Muscle layer of duodenum (tissue), 2 donors: ENCODE results near the gene GRB14.
A peak's percentile ranks its signal among the peaks of the same experiment; 100 is the strongest.

ENCODE experiments used
- H3K27ac ChIP-seq: one replicate; pipeline ENCODE4 v1.7.0; 2013; ENCODE audit warnings: mild to moderate bottlenecking, low read length
- H3K27me3 ChIP-seq: one replicate; pipeline ENCODE4 v1.7.0; 2013; ENCODE audit warnings: low read depth, mild to moderate bottlenecking, control low read depth, low read length
- H3K36me3 ChIP-seq, 2 donors: one replicate each; pipeline ENCODE4 v1.7.0; 2013; ENCODE audit warnings: low read length in 2 of 2, control low read depth in 1 of 2, mild to moderate bottlenecking in 1 of 2; ENCODE audit not compliant: insufficient read depth in 2 of 2, control insufficient read depth in 1 of 2
- H3K4me1 ChIP-seq, 2 donors: one replicate each; pipeline ENCODE4 v1.7.0; 2013; ENCODE audit warnings: low read length in 2 of 2, mild to moderate bottlenecking in 2 of 2, control low read depth in 1 of 2, moderate library complexity in 1 of 2; ENCODE audit not compliant: insufficient read depth in 2 of 2, control insufficient read depth in 1 of 2
- H3K4me3 ChIP-seq, 2 donors: one replicate each; pipeline ENCODE4 v1.7.0; 2013; ENCODE audit warnings: low read length in 2 of 2, low read depth in 1 of 2, mild to moderate bottlenecking in 1 of 2
- H3K9me3 ChIP-seq, 2 donors: one replicate each; pipeline ENCODE4 v1.7.0; 2013; ENCODE audit warnings: low read length in 2 of 2, control low read depth in 1 of 2, mild to moderate bottlenecking in 1 of 2; ENCODE audit not compliant: control insufficient read depth in 1 of 2
- donor health status: healthy.

Gene GRB14

GRCh38 chr2:164609790-164610189, 11.5 kb downstream of the GRB14 start:
- Histone ChIP-seq H3K4me1 (no peaks in the 10 kb centered on the region), H3K9me3 (no peaks in the 10 kb centered on the region), H3K36me3 (no peaks in the 10 kb centered on the region), H3K4me3 (no peak overlapping the region), H3K27ac (no peak overlapping the region), H3K27me3 (no peaks in the 10 kb centered on the region)

GRCh38 chr2:164606557-164606956, 14.7 kb downstream of the GRB14 start:
- Histone ChIP-seq H3K27me3 (no peaks in the 10 kb centered on the region), H3K4me3 (no peak overlapping the region), H3K36me3 (no peaks in the 10 kb centered on the region), H3K9me3 (no peaks in the 10 kb centered on the region), H3K27ac (peak overlapping the region; percentile 16), H3K4me1 (no peaks in the 10 kb centered on the region)

GRCh38 chr2:164605295-164605694, 16.0 kb downstream of the GRB14 start:
- Histone ChIP-seq H3K9me3 (no peaks in the 10 kb centered on the region), H3K4me3 (no peak overlapping the region), H3K27ac (peak overlapping the region; percentile 12), H3K4me1 (no peaks in the 10 kb centered on the region), H3K27me3 (no peaks in the 10 kb centered on the region), H3K36me3 (no peaks in the 10 kb centered on the region)

GRCh38 chr2:164600763-164601162, 20.5 kb downstream of the GRB14 start:
- Histone ChIP-seq H3K4me1 (no peaks in the 10 kb centered on the region), H3K36me3 (no peaks in the 10 kb centered on the region), H3K4me3 (no peak overlapping the region), H3K9me3 (no peaks in the 10 kb centered on the region), H3K27me3 (no peaks in the 10 kb centered on the region), H3K27ac (no peak overlapping the region)

- Histone ChIP-seq H3K4me3 (no peak overlapping the region), H3K9me3 (no peaks in the 10 kb centered on the region), H3K27ac (no peak overlapping the region), H3K36me3 (no peaks in the 10 kb centered on the region), H3K4me1 (no peaks in the 10 kb centered on the region), H3K27me3 (no peaks in the 10 kb centered on the region)
Observed at GRCh38 chr2:164599954-164600589, 21.2 kb downstream of the GRB14 start.

- H3K27ac ChIP-seq: no peak overlapping the region
- H3K36me3 ChIP-seq: no peaks in the 10 kb centered on the region
- no peaks in the 10 kb centered on the region for H3K27me3 ChIP-seq
- no peaks in the 10 kb centered on the region for H3K4me1 ChIP-seq
- no peak overlapping the region for H3K4me3 ChIP-seq
- no peaks in the 10 kb centered on the region for H3K9me3 ChIP-seq
Observed at GRCh38 chr2:164597983-164598382, 23.3 kb downstream of the GRB14 start.

- no peaks in the 10 kb centered on the region for H3K9me3 ChIP-seq
- H3K36me3 ChIP-seq: no peaks in the 10 kb centered on the region
- no peak overlapping the region for H3K4me3 ChIP-seq
- no peaks in the 10 kb centered on the region for H3K4me1 ChIP-seq
- no peak overlapping the region for H3K27ac ChIP-seq
- no peaks in the 10 kb centered on the region for H3K27me3 ChIP-seq
Observed at GRCh38 chr2:164595031-164595430, 26.3 kb downstream of the GRB14 start.

GRCh38 chr2:164593959-164594358, 27.3 kb downstream of the GRB14 start:
- H3K36me3 ChIP-seq: no peaks in the 10 kb centered on the region
- H3K4me3 ChIP-seq: no peak overlapping the region
- no peaks in the 10 kb centered on the region for H3K27me3 ChIP-seq

GRCh38 chr2:164593541-164593940, 27.7 kb downstream of the GRB14 start:
- Histone ChIP-seq H3K27me3 (no peaks in the 10 kb centered on the region), H3K9me3 (no peaks in the 10 kb centered on the region), H3K27ac (no peak overlapping the region), H3K4me3 (no peak overlapping the region), H3K36me3 (no peaks in the 10 kb centered on the region), H3K4me1 (no peaks in the 10 kb centered on the region)

More at GRCh38 chr2:164593959-164594358, 27.3 kb downstream of the GRB14 start:
- Histone ChIP-seq H3K4me1 (no peaks in the 10 kb centered on the region), H3K9me3 (no peaks in the 10 kb centered on the region), H3K27ac (no peak overlapping the region)

- Histone ChIP-seq H3K27me3 (no peaks in the 10 kb centered on the region), H3K9me3 (no peaks in the 10 kb centered on the region), H3K4me1 (no peaks in the 10 kb centered on the region), H3K36me3 (no peaks in the 10 kb centered on the region), H3K4me3 (no peak overlapping the region), H3K27ac (no peak overlapping the region)
Observed at GRCh38 chr2:164589522-164589921, 31.8 kb downstream of the GRB14 start.

- no peak overlapping the region for H3K4me3 ChIP-seq
- H3K9me3 ChIP-seq: no peaks in the 10 kb centered on the region
Observed at GRCh38 chr2:164581050-164581449, 40.2 kb downstream of the GRB14 start.

GRCh38 chr2:164574931-164575330, 46.4 kb downstream of the GRB14 start:
- Histone ChIP-seq H3K27me3 (no peaks in the 10 kb centered on the region), H3K4me3 (no peak overlapping the region), H3K9me3 (no peaks in the 10 kb centered on the region), H3K4me1 (no peaks in the 10 kb centered on the region), H3K36me3 (no peaks in the 10 kb centered on the region), H3K27ac (no peak overlapping the region)

More at GRCh38 chr2:164581050-164581449, 40.2 kb downstream of the GRB14 start:
- Histone ChIP-seq H3K27me3 (no peaks in the 10 kb centered on the region), H3K4me1 (no peaks in the 10 kb centered on the region), H3K36me3 (no peaks in the 10 kb centered on the region), H3K27ac (no peak overlapping the region)
